ENCODE data around the gene PCNX3.

Gene PCNX3

DNA sequence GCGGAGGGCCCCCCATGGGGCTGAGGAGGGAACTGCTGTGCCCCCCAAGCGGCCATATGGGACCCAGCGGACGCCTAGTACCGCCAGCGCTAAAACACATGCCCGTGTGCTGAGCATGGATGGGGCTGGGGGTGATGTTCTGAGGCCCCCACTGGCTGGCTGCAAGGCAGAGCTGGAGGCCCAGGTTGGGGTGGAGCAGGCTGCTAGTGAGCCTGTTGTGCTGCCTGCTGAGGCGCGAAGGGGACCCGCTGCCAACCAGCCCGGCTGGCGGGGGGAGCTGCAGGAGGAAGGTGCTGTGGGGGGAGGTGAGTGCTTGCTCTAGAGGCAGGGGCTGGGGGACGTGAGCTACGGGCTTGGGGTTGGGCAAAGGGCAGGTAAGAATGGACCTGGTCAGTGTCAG, 3.2 kb downstream of the PCNX3 start:
- Histone ChIP-seq H3K36me3 (ENCODE audit: control insufficient read depth in 2 of 2, insufficient read depth in 2 of 2, low read length in 2 of 2) (peaks cover 44 to 56% of the 10 kb centered on the region in 2 donors), H3K27me3 (ENCODE audit: control insufficient read depth in 2 of 2, insufficient read depth in 2 of 2, low read length in 2 of 2) (no peaks in the 10 kb centered on the region), H3K4me3 (ENCODE audit: low read length in 2 of 2) (no peak overlapping the region), H3K9me3 (ENCODE audit: control insufficient read depth in 2 of 2, low read length in 2 of 2) (no peaks in the 10 kb centered on the region), H3K9ac (ENCODE audit: low read depth in 1 of 2, low read length in 2 of 2) (no peak overlapping the region), H3K27ac (ENCODE audit: low read depth in 2 of 2, low read length in 2 of 2) (no peak overlapping the region), H3K4me1 (ENCODE audit: control insufficient read depth in 2 of 2, insufficient read depth in 2 of 2, low read length in 2 of 2) (peaks cover 12 to 15% of the 10 kb centered on the region in 2 donors)

GRCh38 chr11:65619281-65619928, 3.8 kb downstream of the PCNX3 start:
- Histone ChIP-seq H3K36me3 (ENCODE audit: control insufficient read depth in 2 of 2, insufficient read depth in 2 of 2, low read length in 2 of 2) (peaks cover 45 to 62% of the 10 kb centered on the region in 2 donors), H3K9me3 (ENCODE audit: control insufficient read depth in 2 of 2, low read length in 2 of 2) (no peaks in the 10 kb centered on the region), H3K9ac (ENCODE audit: low read depth in 1 of 2, low read length in 2 of 2) (no peak overlapping the region)

DNA sequence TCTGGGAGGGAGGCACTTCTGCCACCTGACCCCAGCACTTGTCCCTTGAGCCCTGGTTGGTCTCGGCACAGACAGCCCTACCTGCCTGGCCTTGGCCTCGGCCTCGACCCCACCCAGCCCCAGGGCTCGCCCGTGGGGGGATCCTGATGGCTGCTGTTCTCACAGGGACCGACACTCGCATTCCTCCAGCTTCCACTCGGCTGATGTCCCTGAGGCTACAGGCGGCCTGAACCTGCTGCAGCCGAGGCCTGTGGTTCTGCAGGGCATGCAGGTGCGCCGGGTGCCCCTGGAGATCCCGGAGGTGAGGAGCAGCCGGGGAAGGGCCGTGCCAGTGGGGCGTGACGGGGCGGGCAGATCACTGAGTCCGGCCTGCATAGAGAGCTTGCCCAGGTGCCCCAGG, 5.1 kb downstream of the PCNX3 start:
- Histone ChIP-seq H3K4me1 (ENCODE audit: control insufficient read depth in 2 of 2, insufficient read depth in 2 of 2, low read length in 2 of 2) (peaks cover 12 to 15% of the 10 kb centered on the region in 2 donors), H3K36me3 (ENCODE audit: control insufficient read depth in 2 of 2, insufficient read depth in 2 of 2, low read length in 2 of 2) (peaks cover 49 to 66% of the 10 kb centered on the region in 2 donors), H3K9me3 (ENCODE audit: control insufficient read depth in 2 of 2, low read length in 2 of 2) (no peaks in the 10 kb centered on the region), H3K4me3 (ENCODE audit: low read length in 2 of 2) (no peak overlapping the region), H3K9ac (ENCODE audit: low read depth in 1 of 2, low read length in 2 of 2) (no peak overlapping the region), H3K27ac (ENCODE audit: low read depth in 2 of 2, low read length in 2 of 2) (no peak overlapping the region), H3K27me3 (ENCODE audit: control insufficient read depth in 2 of 2, insufficient read depth in 2 of 2, low read length in 2 of 2) (no peaks in the 10 kb centered on the region)

More at GRCh38 chr11:65619281-65619928, 3.8 kb downstream of the PCNX3 start:
- H3K4me3 ChIP-seq (ENCODE audit: low read length in 2 of 2), result no peak overlapping the region
- peaks cover 12 to 15% of the 10 kb centered on the region in 2 donors for H3K4me1 ChIP-seq (ENCODE audit: control insufficient read depth in 2 of 2, insufficient read depth in 2 of 2, low read length in 2 of 2)
- no peak overlapping the region for H3K27ac ChIP-seq (ENCODE audit: low read depth in 2 of 2, low read length in 2 of 2)
- H3K27me3 ChIP-seq (ENCODE audit: control insufficient read depth in 2 of 2, insufficient read depth in 2 of 2, low read length in 2 of 2), result no peaks in the 10 kb centered on the region

DNA sequence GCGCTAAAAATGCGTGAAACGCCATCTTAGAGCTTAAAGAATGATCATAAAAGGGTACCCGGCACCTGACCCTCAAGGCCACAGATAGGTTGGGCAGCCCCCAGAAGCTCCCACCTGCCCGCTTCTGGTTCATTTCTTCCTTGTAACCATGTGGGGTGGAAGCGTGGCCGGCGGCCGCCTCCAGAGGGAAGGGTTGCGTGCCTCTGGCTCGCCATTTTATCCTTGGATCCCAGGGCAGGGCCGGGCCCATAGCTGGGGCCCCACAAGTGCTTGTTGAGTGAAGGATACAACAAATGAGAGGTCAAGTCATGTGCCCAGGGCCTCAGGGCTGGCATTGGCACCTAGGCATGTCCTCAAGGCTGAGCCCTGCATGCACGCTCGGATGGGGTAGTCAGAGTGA, 5.9 kb downstream of the PCNX3 start:
- Histone ChIP-seq H3K4me1 (ENCODE audit: control insufficient read depth in 2 of 2, insufficient read depth in 2 of 2, low read length in 2 of 2) (peaks cover 9 to 11% of the 10 kb centered on the region in 2 donors), H3K27me3 (ENCODE audit: control insufficient read depth in 2 of 2, insufficient read depth in 2 of 2, low read length in 2 of 2) (no peaks in the 10 kb centered on the region), H3K27ac (ENCODE audit: low read depth in 2 of 2, low read length in 2 of 2) (no peak overlapping the region), H3K36me3 (ENCODE audit: control insufficient read depth in 2 of 2, insufficient read depth in 2 of 2, low read length in 2 of 2) (peaks cover 54 to 72% of the 10 kb centered on the region in 2 donors), H3K9me3 (ENCODE audit: control insufficient read depth in 2 of 2, low read length in 2 of 2) (no peaks in the 10 kb centered on the region), H3K4me3 (ENCODE audit: low read length in 2 of 2) (no peak overlapping the region), H3K9ac (ENCODE audit: low read depth in 1 of 2, low read length in 2 of 2) (no peak overlapping the region)

DNA sequence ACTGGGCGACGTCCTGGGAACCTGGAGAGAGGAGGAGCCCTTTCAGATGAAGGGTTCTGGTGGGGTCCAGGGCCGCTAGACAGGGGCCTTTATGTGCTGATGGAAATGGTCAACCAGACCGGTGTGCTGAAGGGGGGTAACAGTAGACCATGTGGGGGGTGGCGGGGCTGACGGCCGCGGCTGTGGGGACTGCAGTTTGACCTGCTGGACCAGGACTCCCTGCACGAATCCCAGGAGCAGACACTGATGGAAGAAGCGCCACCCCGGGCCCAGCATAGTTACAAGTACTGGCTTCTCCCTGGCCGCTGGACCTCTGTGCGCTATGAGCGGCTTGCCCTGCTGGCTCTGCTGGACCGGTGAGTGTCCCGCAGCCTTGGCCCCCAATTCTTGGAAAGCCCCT, 6.4 kb downstream of the PCNX3 start:
- no peaks in the 10 kb centered on the region for H3K9me3 ChIP-seq (ENCODE audit: control insufficient read depth in 2 of 2, low read length in 2 of 2)
- peaks cover 59 to 77% of the 10 kb centered on the region in 2 donors for H3K36me3 ChIP-seq (ENCODE audit: control insufficient read depth in 2 of 2, insufficient read depth in 2 of 2, low read length in 2 of 2)
- no peak overlapping the region for H3K9ac ChIP-seq (ENCODE audit: low read depth in 1 of 2, low read length in 2 of 2)

DNA sequence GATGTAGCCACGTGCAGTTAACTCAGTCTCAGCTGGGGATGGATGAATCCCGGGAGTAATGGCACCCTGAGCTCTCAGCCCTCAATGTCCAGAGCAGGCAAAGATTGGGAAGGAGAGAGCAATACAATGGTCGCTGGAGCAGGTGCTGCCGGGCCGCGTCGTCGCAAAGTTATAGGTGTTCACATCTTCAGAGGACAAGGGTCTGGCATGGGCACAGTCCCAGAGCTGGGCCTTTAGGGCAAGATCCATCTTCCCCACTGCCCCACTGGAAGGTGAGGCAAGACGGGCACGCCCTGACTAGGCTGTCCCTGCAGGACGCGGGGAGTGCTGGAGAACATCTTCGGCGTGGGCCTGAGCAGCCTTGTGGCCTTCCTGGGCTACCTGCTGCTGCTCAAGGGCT, 7.6 kb downstream of the PCNX3 start:
- Histone ChIP-seq H3K4me3 (ENCODE audit: low read length in 2 of 2) (no peak overlapping the region), H3K9ac (ENCODE audit: low read depth in 1 of 2, low read length in 2 of 2) (no peak overlapping the region), H3K36me3 (ENCODE audit: control insufficient read depth in 2 of 2, insufficient read depth in 2 of 2, low read length in 2 of 2) (peaks cover 66 to 77% of the 10 kb centered on the region in 2 donors), H3K4me1 (ENCODE audit: control insufficient read depth in 2 of 2, insufficient read depth in 2 of 2, low read length in 2 of 2) (no peaks in the 10 kb centered on the region), H3K27ac (ENCODE audit: low read depth in 2 of 2, low read length in 2 of 2) (no peak overlapping the region), H3K27me3 (ENCODE audit: control insufficient read depth in 2 of 2, insufficient read depth in 2 of 2, low read length in 2 of 2) (no peaks in the 10 kb centered on the region), H3K9me3 (ENCODE audit: control insufficient read depth in 2 of 2, low read length in 2 of 2) (no peaks in the 10 kb centered on the region)

More for the DNA sequence above, 6.4 kb downstream of the PCNX3 start:
- Histone ChIP-seq H3K4me3 (ENCODE audit: low read length in 2 of 2) (no peak overlapping the region), H3K27ac (ENCODE audit: low read depth in 2 of 2, low read length in 2 of 2) (no peak overlapping the region), H3K27me3 (ENCODE audit: control insufficient read depth in 2 of 2, insufficient read depth in 2 of 2, low read length in 2 of 2) (no peaks in the 10 kb centered on the region), H3K4me1 (ENCODE audit: control insufficient read depth in 2 of 2, insufficient read depth in 2 of 2, low read length in 2 of 2) (peaks cover 3 to 5% of the 10 kb centered on the region in 2 donors)

- H3K4me3 ChIP-seq (ENCODE audit: low read length in 2 of 2), result no peak overlapping the region
- no peaks in the 10 kb centered on the region for H3K4me1 ChIP-seq (ENCODE audit: control insufficient read depth in 2 of 2, insufficient read depth in 2 of 2, low read length in 2 of 2)
- H3K9ac ChIP-seq (ENCODE audit: low read depth in 1 of 2, low read length in 2 of 2), result no peak overlapping the region
- peaks cover 66 to 78% of the 10 kb centered on the region in 2 donors for H3K36me3 ChIP-seq (ENCODE audit: control insufficient read depth in 2 of 2, insufficient read depth in 2 of 2, low read length in 2 of 2)
- no peaks in the 10 kb centered on the region for H3K27me3 ChIP-seq (ENCODE audit: control insufficient read depth in 2 of 2, insufficient read depth in 2 of 2, low read length in 2 of 2)
- no peak overlapping the region for H3K27ac ChIP-seq (ENCODE audit: low read depth in 2 of 2, low read length in 2 of 2)
- no peaks in the 10 kb centered on the region for H3K9me3 ChIP-seq (ENCODE audit: control insufficient read depth in 2 of 2, low read length in 2 of 2)
Observed at GRCh38 chr11:65623852-65624616, 8.5 kb downstream of the PCNX3 start.

DNA sequence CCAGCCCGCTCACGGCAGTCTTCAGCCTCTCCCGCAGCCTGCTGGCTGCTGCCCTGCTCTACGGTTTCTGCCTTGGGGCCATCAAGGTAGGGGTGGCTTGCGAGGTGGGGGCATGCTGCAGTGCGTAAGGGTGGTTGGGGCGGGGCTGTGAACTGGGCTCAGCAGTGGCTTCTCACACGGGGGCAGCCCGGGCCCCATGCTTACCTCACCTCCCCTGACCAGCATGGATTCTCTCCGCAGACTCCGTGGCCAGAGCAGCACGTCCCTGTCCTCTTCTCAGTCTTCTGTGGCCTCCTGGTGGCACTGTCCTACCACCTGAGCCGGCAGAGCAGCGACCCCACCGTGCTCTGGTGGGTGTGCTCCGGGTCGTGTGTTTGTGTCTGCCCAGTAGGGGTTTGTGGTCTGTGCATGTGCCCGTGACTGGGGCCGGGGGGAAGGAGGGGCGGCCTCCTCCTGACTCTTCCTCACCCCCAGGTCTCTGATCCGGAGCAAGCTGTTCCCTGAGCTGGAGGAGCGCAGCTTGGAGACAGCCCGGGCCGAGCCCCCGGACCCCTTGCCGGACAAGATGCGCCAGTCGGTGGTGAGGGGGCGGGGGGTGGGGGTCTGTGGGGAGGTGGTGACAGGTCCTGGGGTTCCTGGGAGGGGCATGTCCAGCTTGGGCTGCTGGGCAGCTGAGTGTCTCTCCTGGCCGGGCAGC, 9.5 kb downstream of the PCNX3 start:
- Histone ChIP-seq H3K27me3 (ENCODE audit: control insufficient read depth in 2 of 2, insufficient read depth in 2 of 2, low read length in 2 of 2) (no peaks in the 10 kb centered on the region), H3K9ac (ENCODE audit: low read depth in 1 of 2, low read length in 2 of 2) (no peak overlapping the region), H3K9me3 (ENCODE audit: control insufficient read depth in 2 of 2, low read length in 2 of 2) (no peaks in the 10 kb centered on the region), H3K36me3 (ENCODE audit: control insufficient read depth in 2 of 2, insufficient read depth in 2 of 2, low read length in 2 of 2) (peaks cover 67 to 78% of the 10 kb centered on the region in 2 donors), H3K27ac (ENCODE audit: low read depth in 2 of 2, low read length in 2 of 2) (no peak overlapping the region), H3K4me1 (ENCODE audit: control insufficient read depth in 2 of 2, insufficient read depth in 2 of 2, low read length in 2 of 2) (no peaks in the 10 kb centered on the region), H3K4me3 (ENCODE audit: low read length in 2 of 2) (no peak overlapping the region)

DNA sequence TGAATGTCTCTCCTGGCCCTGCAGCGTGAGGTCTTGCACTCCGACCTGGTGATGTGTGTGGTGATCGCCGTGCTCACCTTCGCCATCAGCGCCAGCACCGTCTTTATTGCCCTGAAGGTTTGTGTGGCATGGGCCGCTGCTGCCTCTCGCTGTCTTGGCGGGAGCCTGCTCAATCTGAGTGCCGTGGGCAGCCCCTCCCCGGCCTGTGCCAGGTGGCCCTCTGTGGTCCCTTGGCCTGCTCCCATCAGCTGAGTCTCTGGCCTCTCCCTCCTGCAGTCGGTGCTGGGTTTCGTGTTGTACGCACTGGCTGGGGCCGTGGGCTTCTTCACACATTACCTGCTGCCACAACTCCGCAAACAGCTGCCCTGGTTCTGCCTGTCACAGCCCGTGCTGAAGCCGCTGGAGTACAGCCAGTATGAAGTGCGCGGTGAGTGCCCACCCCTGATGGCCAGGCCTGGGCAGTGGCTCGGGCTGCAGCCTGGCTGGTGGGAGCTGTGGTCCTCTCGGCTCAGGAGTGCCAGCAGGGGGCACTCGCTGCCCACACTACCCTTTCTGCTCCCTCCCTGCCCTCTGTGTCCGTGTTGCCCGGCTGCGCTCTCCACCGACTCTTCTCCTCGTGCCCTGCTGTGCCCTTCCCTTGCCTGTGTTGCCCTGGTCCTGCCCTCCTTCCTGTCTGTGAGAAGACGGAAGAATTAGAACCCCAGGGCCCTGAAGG, 10.2 kb downstream of the PCNX3 start:
- Histone ChIP-seq H3K9me3 (ENCODE audit: control insufficient read depth in 2 of 2, low read length in 2 of 2) (no peaks in the 10 kb centered on the region), H3K4me3 (ENCODE audit: low read length in 2 of 2) (no peak overlapping the region), H3K9ac (ENCODE audit: low read depth in 1 of 2, low read length in 2 of 2) (no peak overlapping the region), H3K27ac (ENCODE audit: low read depth in 2 of 2, low read length in 2 of 2) (no peak overlapping the region), H3K4me1 (ENCODE audit: control insufficient read depth in 2 of 2, insufficient read depth in 2 of 2, low read length in 2 of 2) (no peaks in the 10 kb centered on the region), H3K27me3 (ENCODE audit: control insufficient read depth in 2 of 2, insufficient read depth in 2 of 2, low read length in 2 of 2) (no peaks in the 10 kb centered on the region), H3K36me3 (ENCODE audit: control insufficient read depth in 2 of 2, insufficient read depth in 2 of 2, low read length in 2 of 2) (peaks cover 67 to 79% of the 10 kb centered on the region in 2 donors)

Measured in mucosa of rectum (tissue), 2 donors.